HL-60 (cell line): ENCODE results near the gene PLXDC2.

ENCODE experiments used
- DNase-seq, 2 experiments: peaks; one replicate each; pipeline ENCODE4 v3.0.0-alpha.2; 2010 to 2020; ENCODE audit warnings: low read depth in 1 of 2, low spot score in 1 of 2
- H3K27ac ChIP-seq: fragments of 250-450 bp; sonication (Bioruptor Pico); replicated peaks from 2 replicates; pipeline ENCODE4 v1.5.1; 2020; ENCODE audit warnings: mild to moderate bottlenecking, moderate library complexity
- H3K27me3 ChIP-seq: fragments of 250-450 bp; sonication (Bioruptor Pico); 2 replicates; pipeline ENCODE4 v1.5.1; 2021; ENCODE audit warnings: mild to moderate bottlenecking, moderate library complexity; ENCODE audit not compliant: insufficient read depth, poor library complexity, severe bottlenecking
- H3K4me3 ChIP-seq: replicated peaks from 2 replicates; pipeline ENCODE4 v1.5.1; 2011; ENCODE audit warnings: mild to moderate bottlenecking, control low read depth, low read length; ENCODE audit not compliant: insufficient read depth
- CTCF ChIP-seq: IDR thresholded peaks from one replicate; pipeline ENCODE4 v1.5.1; 2011; ENCODE audit warnings: low read length, control low read depth, inconsistent platforms; ENCODE audit not compliant: insufficient read depth
- GABPA ChIP-seq: IDR thresholded peaks from 2 replicates; pipeline ENCODE4 v1.6.1; 2012; ENCODE audit warnings: low read depth
- POLR2AphosphoS5 ChIP-seq: IDR thresholded peaks from 2 replicates; pipeline ENCODE4 v1.6.1; 2012; ENCODE audit warnings: low read depth
- SPI1 ChIP-seq: IDR thresholded peaks from 2 replicates; pipeline ENCODE4 v1.6.1; 2012; ENCODE audit warnings: low read depth, mild to moderate bottlenecking, borderline replicate concordance
- TF ChIP-seq, protein P1 (sequence below): IDR thresholded peaks from 2 replicates; pipeline ENCODE4 v1.6.1; 2012; ENCODE audit warnings: low read depth; ENCODE audit not compliant: insufficient replicate concordance

PLXDC2 gene

DNA sequence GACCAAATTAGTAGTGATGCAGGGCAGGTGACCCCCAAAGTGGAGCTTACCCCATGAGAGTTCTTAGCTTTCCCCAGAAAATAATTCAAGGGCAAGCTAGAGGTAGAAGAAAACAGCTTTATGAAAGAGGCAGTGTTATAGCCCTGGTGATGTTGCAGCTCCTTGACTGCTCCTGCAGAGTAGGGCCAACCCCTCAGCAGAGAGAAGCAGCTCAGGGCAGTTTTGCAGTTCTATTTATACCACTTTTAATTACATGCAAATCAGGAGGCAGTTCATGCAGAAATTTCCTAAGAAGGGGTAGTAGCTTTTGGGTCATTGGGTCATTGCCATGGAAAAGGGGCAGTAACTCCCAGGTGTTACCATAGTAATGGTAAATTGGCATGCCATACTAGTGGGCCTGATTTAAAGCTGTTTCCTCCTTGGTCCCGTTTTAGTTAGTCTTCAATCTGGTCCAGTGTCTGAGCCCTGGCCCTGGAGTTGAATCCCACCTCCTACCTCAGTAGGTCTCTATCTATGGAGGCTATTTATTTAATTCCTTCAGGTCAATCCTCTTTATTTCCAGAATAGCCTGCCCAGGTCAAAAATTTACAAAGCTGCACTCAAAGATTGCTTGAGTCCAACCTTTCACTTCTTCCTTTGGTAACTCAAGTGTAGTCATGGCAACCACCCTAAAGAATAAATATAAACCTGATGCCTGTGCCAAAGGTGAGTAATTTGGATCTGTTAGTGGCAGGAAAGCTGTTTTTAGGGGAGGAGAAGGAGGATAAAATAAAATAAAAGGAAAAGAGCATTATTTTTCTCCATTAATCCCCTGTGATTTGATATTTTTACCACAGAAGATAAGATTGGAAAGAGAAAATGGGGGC is 29.5 kb downstream of the PLXDC2 start:
- TF ChIP-seq CTCF (no peak), SPI1 (no peak), GABPA (no peak), POLR2AphosphoS5 (no peak)
- TF ChIP-seq, protein P1, sequence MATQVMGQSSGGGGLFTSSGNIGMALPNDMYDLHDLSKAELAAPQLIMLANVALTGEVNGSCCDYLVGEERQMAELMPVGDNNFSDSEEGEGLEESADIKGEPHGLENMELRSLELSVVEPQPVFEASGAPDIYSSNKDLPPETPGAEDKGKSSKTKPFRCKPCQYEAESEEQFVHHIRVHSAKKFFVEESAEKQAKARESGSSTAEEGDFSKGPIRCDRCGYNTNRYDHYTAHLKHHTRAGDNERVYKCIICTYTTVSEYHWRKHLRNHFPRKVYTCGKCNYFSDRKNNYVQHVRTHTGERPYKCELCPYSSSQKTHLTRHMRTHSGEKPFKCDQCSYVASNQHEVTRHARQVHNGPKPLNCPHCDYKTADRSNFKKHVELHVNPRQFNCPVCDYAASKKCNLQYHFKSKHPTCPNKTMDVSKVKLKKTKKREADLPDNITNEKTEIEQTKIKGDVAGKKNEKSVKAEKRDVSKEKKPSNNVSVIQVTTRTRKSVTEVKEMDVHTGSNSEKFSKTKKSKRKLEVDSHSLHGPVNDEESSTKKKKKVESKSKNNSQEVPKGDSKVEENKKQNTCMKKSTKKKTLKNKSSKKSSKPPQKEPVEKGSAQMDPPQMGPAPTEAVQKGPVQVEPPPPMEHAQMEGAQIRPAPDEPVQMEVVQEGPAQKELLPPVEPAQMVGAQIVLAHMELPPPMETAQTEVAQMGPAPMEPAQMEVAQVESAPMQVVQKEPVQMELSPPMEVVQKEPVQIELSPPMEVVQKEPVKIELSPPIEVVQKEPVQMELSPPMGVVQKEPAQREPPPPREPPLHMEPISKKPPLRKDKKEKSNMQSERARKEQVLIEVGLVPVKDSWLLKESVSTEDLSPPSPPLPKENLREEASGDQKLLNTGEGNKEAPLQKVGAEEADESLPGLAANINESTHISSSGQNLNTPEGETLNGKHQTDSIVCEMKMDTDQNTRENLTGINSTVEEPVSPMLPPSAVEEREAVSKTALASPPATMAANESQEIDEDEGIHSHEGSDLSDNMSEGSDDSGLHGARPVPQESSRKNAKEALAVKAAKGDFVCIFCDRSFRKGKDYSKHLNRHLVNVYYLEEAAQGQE = no peak
- H3K27ac ChIP-seq = no peak overlapping the region
- H3K27me3 ChIP-seq = no peaks in the 10 kb centered on the region
- no peak for DNase-seq
- no peak overlapping the region for H3K4me3 ChIP-seq

GRCh38 chr10:19847321-19847720 is 31.1 kb downstream of the PLXDC2 start:
- DNase-seq = no peak
- Histone ChIP-seq H3K4me3 (no peak overlapping the region), H3K27me3 (no peaks in the 10 kb centered on the region), H3K27ac (no peak overlapping the region)
- TF ChIP-seq POLR2AphosphoS5 (no peak), CTCF (no peak), SPI1 (no peak), GABPA (no peak)
- TF ChIP-seq, protein P1 = no peak

DNA sequence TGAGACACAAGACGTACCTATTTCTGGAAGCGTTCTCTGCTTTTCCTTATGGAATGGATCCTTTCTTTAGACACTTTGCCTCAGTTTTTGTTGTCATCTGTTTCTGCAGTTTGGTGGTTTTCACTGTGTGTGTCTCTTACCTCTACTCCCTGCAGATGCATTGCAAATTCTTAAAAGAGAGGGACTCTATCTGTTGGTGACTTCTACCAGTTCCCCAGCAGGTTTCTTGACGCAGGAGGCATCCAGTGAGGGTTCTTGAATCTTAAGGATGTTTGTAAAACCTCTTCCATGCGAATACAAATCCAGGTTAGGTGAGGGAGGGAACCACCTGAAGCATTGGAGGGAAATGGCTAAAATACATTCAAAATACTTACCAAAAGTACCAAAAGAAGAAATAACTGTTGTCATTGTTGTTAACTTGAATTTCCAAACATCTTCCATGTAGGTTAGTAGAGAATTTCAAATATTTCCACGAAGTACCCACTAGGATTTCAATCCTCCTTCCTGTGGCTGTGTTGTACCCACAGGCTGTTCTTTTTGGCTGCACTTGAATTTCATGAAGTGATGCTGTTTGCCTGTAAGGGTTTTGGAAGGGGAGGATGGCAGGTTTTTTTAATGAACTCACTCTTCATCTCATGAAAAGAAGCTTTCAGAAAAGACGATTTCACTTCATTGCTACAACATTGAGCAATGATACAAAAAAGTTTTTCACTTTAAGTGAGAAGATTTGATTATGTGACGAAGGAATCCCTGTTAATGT is 32.2 kb downstream of the PLXDC2 start:
- Histone ChIP-seq H3K27ac (no peak overlapping the region), H3K27me3 (no peaks in the 10 kb centered on the region), H3K4me3 (no peak overlapping the region)
- TF ChIP-seq SPI1 (no peak), POLR2AphosphoS5 (no peak)
- no peak for DNase-seq

GRCh38 chr10:19853831-19854230 is 37.6 kb downstream of the PLXDC2 start:
- no peak for TF ChIP-seq CTCF
- TF ChIP-seq SPI1 = no peak
- TF ChIP-seq POLR2AphosphoS5 = no peak
- TF ChIP-seq, protein P1 = no peak
- no peak for TF ChIP-seq GABPA

More at GRCh38 chr10:19853831-19854230, 37.6 kb downstream of the PLXDC2 start:
- Histone ChIP-seq H3K27ac (no peak overlapping the region), H3K4me3 (no peak overlapping the region), H3K27me3 (no peaks in the 10 kb centered on the region)
- DNase-seq = no peak
